GM10266 (cell line): ENCODE data around the gene PIK3R6.

Source experiments
- DNase-seq: peaks from one replicate; pipeline ENCODE4 v3.0.0; 2012; ENCODE audit errors: extremely low spot score
- TF ChIP-seq, protein P1 (sequence below): IDR thresholded peaks from 2 replicates; pipeline ENCODE4 v1.5.1; 2012; ENCODE audit warnings: mild to moderate bottlenecking, low read depth; ENCODE audit not compliant: control insufficient read depth, insufficient read depth; ENCODE audit errors: missing control alignments

PIK3R6 gene

GRCh38 chr17:8846768-8847211, 20.7 kb downstream of the PIK3R6 start:
- no peak for DNase-seq
- TF ChIP-seq, protein P1, sequence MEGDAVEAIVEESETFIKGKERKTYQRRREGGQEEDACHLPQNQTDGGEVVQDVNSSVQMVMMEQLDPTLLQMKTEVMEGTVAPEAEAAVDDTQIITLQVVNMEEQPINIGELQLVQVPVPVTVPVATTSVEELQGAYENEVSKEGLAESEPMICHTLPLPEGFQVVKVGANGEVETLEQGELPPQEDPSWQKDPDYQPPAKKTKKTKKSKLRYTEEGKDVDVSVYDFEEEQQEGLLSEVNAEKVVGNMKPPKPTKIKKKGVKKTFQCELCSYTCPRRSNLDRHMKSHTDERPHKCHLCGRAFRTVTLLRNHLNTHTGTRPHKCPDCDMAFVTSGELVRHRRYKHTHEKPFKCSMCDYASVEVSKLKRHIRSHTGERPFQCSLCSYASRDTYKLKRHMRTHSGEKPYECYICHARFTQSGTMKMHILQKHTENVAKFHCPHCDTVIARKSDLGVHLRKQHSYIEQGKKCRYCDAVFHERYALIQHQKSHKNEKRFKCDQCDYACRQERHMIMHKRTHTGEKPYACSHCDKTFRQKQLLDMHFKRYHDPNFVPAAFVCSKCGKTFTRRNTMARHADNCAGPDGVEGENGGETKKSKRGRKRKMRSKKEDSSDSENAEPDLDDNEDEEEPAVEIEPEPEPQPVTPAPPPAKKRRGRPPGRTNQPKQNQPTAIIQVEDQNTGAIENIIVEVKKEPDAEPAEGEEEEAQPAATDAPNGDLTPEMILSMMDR: no peak

DNA sequence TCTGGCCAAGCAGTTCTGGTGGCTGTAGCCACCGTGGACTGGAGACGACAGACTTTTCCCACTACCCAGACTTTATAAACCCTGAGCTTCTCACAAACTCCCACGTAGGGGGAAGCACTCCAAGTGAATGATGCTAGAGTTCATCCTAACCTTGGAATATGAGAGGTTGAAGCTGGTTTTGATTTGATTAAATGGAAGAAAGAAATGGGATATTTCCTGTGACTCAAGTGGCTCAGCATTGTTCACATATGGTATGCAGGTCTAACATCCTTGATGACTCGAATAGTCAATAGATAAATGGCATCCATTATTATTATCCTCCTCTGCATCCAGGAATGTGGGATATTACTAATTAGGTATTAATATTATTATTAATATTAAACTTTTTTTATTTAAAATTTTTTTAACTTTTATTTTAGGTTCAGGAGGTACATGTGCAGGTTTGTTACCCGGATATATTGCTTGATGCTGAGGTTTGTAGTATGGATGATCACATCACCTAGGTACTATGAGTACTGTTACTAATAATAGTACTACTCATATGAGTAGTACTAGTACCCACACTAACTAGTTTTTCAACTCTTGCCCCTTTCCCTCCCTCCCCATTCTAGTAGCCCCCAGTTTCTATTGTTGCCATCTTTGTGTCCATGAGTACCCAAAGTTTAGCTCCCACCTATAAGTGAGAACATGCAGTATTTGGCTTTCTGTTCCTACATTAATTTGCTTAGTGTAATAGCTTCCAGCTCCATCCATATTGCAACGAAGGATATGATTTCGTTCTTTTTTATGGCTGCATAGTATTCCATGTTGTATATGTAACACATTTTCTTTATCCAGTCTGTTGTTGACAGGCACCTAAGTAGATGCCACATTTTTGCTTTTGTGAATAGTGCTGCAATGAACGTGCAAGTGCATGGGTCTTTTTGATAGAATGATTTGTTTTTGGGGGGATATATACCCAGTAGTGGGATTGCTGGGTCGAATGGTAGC, 22.9 kb downstream of the PIK3R6 start:
- TF ChIP-seq, protein P1: no peak
- DNase-seq: no peak

- TF ChIP-seq, protein P1: no peak
- no peak for DNase-seq
Measured at GRCh38 chr17:8843344-8843743, 24.1 kb downstream of the PIK3R6 start.

- DNase-seq: no peak
- TF ChIP-seq, protein P1: no peak
Measured at GRCh38 chr17:8841844-8842243, 25.6 kb downstream of the PIK3R6 start.

DNA sequence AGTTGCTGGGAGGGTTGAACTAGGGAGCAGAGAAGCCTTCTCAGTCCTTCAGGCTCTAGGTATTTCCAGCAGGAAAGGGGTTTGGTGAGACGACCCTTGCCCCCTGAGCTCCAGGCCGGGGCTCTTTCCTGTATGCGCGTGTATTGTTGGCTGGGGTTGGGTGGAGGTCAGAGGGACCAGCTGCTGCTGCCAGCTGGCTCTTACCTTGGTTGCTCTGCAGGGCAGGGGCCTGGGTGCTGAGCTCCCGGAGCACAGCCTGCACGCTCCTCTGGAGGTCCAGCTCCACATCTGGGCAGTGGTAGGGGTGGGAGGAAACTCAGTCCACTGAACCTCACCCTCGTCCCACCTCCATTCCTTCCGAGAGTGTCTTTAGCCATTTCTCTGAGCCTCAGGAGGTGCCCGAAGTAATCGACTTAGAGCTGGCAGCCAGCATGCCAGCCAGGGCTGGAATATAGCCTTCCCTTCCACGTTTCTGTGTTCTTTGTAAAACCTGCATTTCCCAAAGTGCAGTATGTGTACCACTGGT, 28.0 kb downstream of the PIK3R6 start:
- TF ChIP-seq, protein P1: no peak
- no peak for DNase-seq

DNA sequence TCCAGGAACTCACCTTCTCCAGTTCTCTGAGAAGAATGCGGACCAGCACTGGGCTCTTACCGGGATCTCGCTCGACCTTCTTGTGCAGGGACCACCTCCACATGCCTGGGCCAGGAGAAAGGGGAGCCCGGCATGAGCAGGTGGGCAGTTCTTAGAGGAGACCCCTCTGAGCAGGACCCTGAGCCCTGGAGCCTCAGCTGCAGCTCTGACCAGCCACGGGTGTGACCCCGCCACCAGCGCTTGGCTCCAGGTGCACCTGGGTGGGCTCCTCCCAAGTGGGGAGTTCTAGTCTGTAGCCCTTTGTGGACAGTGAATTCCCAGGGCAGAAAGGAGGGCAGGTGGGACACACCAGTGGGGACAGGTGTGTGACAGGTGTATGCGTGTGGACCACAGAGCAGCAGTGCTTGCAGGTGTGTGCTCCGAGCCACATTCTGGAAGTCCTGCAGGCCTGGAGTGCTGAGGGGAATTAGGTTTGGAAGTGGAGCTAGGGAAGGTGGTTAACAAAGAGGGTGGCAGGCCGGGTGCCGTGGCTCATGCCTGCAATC, 28.9 kb downstream of the PIK3R6 start:
- TF ChIP-seq, protein P1: no peak
- no peak for DNase-seq

DNA sequence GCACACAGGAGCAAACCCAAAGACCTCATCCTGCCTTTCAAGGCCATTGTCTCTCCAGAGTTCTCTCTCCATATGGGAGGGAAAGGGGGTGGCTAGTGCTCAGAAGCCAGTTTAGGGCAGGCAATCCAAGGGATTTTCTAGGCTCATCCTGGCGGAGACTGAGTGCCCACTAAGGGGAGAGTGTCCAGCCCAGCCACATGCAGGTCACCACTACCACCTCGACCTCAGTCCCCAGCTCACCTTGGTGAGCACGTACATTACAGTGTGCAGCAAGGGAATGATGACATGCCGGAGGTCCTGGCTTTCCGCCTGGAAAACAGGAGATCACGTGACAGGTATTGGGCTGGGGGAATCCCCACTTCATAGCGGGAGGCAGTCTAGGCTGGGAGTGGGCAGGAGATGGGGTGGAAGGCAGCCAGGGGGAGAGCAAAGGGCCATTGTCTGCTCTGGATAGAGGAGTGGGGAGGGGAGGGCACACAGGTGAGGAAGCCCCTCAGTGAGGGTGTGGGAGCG, 29.9 kb downstream of the PIK3R6 start:
- no peak for DNase-seq
- TF ChIP-seq, protein P1: no peak
